Measurements from ENCODE around the gene PIK3R5.

PIK3R5 gene

DNA sequence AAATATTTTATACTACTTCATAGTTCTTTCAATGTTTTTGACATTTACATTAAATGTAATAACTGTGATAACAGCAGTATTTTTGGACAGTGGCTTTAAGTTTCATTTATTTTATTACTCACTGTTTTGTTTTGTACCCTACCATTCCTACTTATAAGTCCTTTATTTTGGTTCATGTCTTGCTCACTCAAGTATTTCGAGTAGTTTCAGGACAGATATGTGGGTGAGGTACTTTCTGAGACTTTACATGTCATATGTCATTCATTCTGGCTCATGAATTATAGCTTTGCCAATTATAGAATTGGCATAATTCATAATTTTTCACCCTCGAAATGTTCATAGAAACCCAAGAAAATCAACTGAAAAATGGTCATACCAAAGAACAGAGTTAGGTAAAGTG lies 44.4 kb downstream of the PIK3R5 start:
- DNase-seq, result no peak

- DNase-seq, result no peak
These were observed 46.6 kb downstream of the PIK3R5 start for GRCh38 chr17:8918807-8919465.

- no peak for DNase-seq
These were observed 49.0 kb downstream of the PIK3R5 start for GRCh38 chr17:8916466-8916865.

- DNase-seq, result no peak
These were observed 51.0 kb downstream of the PIK3R5 start for GRCh38 chr17:8914554-8914953.

GRCh38 chr17:8913879-8914278 lies 51.6 kb downstream of the PIK3R5 start:
- no peak for DNase-seq

GRCh38 chr17:8913091-8913490 lies 52.4 kb downstream of the PIK3R5 start:
- no peak for DNase-seq

DNA sequence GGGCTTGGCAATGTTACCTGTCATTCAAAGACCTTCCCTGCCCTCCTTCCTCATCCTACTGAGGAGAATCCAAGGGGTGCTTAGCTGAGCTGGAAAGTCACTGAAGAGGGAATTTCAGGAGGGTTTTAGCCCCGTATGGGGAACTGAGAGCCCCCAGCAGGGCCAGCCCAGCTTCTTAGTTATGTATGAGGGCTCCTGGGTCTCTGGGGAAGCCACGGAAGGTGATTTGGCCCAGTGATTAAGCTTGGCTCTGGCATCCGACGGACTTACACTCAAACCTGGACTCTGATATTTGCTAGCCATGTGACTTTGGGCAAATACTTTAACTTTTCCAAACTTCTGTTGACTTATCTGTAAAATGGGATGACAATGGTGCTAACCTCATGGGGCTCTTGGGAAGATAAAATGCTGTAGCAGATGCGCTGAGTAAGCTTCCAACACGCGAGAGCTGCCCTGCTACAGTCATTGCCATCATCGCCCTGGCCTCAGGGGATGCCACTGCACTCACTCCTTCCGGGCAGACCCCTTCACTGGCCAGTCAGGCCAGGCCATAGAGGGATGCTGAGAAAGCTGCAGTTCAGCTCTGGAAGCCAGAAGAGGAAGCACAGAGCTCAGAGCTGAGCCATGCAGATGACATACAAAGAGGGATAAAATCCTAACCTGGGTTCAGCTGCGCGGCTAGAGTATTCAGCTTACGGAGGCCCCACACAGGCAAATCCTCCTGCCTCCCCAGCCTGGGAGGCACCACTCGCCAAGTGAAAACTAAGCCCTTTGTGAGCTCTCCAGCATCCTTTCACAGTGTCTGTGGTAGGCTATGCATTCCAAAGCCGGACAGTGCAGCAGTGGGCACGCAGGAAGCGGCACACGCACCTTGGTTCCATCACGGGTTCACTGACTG lies 53.2 kb downstream of the PIK3R5 start:
- DNase-seq, result no peak

DNA sequence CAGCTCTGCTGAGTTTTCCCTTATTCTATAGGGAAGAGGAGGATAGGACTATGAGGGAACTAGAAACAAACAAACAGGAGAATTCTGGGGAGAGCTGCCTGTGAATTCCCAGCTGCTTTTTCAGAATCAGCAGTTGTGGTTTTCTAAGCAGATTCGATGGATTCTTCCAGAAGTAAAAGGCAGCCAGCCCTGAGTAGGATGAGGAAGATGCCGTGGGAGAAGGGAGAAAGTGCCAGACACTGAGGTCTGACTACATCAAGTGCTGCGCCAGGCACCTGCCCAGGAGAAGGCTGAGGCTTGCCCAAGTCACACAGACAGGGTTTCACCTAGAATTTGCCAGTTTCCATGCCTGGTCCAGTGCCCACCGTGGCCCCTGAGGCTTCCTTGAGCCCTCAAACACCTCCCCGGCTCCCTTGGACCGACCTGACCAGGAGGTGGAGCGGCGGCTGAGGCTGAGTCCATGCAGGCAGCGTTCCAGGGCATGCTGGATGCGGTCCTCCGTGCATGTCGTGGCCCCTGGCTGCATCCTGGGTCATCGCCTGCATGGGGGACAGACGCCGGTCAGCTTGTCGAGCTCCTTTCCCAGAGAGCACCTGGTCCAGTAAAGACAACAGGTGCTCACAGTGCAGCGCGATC lies 54.4 kb downstream of the PIK3R5 start:
- DNase-seq, result no peak

- no peak for DNase-seq
These were observed 55.8 kb downstream of the PIK3R5 start for GRCh38 chr17:8909586-8910270.

- no peak for DNase-seq
These were observed 60.2 kb downstream of the PIK3R5 start for GRCh38 chr17:8905331-8905730.

GRCh38 chr17:8904686-8905085 lies 60.8 kb downstream of the PIK3R5 start:
- no peak for DNase-seq

DNA sequence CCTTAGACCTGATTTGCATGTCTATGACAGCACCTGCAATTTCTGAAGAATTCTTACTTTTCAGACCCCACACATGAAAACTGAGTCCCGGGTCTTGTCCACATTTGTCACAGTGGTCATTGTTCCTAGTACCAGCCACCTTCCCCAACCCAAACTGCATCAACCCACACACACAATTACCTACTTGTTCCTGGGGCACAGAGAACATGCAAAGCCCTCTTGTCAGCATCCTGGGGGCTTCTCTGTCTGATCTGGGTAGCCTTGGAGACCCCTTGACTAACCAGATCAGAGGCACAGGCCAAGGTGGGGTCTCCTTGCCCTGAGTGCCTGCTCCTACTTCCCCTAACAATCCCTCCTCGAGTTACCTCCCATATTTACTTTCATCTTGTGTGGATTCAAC lies 61.3 kb downstream of the PIK3R5 start:
- no peak for DNase-seq

GRCh38 chr17:8900626-8901585 lies 64.6 kb downstream of the PIK3R5 start:
- no peak for DNase-seq

DNA sequence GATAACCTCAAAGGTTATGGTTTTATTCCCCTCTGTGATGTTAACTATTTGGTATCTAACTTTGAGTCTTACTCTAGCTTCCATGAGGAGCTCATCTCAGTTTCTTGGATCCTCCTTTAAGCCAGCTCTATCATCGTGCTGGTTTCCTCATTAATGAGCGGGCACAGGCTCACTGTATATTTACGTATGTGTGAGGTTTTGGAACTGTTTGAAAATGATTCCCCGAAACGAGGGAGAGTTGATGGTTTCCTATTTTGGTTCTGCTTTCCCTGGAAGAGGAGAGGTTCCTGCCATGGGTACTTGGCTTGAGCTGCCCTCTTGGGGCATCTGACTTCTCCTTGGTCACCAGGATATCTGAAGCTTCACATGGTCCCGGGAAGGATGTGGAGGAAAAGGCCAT lies 65.3 kb downstream of the PIK3R5 start:
- no peak for DNase-seq

DNA sequence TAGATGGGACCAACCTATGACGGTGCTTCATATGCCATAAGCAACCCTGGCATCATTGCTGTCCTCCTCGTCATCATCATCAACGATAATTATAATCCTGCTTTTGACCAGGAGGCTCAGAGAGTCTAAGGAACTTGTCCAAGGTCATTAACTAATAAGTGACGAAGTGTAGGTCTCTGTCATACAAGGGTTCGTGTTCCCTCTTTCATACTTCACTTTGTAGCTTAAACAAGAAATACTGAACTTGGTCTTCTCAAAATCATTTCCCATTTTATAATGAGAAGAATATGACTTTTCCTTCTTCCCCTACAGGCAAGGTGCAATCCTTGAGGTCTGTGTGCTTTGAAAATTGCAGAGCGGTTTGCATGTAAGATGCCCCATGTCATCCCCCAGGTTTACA lies 66.9 kb downstream of the PIK3R5 start:
- no peak for DNase-seq

DNA sequence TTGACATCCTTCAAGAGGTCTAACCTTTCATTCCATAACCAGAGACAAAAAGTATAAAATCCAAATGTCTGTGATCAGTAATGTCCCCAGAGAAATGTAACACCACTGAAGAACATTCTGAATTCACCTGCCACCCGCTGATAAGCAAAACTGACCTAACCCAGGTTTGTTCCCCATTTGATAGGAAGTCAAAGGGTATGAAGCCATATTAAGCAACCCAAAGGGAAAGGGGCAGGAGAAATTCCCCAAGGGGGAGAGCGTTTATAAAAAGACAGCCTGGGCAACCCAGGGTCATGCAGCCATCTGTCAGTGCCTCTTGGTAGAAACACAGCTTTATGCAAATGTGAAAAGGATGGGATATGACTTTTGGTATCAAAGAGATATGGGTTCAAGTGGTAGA lies 67.4 kb downstream of the PIK3R5 start:
- DNase-seq, result no peak

GRCh38 chr17:8896641-8897635 lies 68.6 kb downstream of the PIK3R5 start:
- no peak for DNase-seq

DNA sequence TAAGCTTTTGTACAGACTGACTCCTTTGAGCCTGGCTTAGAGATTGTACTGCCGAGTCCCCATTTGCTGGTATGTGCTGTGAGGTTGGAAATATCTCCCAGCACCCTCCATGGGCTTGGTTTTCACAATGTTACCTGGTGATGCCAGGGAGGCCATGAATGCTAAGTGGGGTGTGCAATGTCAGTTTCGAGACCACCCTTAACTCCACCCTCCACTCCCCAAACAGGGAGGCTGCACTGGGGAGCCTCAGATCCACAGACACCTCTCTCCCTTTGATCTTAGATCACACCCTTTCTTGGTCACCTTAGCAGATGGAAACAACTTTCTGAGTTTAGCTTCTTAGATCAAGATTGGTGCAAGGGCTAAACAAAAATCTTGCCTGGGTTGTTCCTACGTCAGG lies 69.4 kb downstream of the PIK3R5 start:
- no peak for DNase-seq

- DNase-seq, result peak; percentile 29
These were observed 70.6 kb downstream of the PIK3R5 start for GRCh38 chr17:8894673-8895578.
